HG03521 (cell line): ENCODE results near the gene POLE.

Experiments used
- ATAC-seq: cut with Tn5 transposase; IDR thresholded peaks from one replicate; pipeline ENCODE4 v1.9.1; 2021; ENCODE audit warnings: mild to moderate bottlenecking, moderate library complexity; ENCODE audit not compliant: unreplicated experiment

Gene POLE, protein sequence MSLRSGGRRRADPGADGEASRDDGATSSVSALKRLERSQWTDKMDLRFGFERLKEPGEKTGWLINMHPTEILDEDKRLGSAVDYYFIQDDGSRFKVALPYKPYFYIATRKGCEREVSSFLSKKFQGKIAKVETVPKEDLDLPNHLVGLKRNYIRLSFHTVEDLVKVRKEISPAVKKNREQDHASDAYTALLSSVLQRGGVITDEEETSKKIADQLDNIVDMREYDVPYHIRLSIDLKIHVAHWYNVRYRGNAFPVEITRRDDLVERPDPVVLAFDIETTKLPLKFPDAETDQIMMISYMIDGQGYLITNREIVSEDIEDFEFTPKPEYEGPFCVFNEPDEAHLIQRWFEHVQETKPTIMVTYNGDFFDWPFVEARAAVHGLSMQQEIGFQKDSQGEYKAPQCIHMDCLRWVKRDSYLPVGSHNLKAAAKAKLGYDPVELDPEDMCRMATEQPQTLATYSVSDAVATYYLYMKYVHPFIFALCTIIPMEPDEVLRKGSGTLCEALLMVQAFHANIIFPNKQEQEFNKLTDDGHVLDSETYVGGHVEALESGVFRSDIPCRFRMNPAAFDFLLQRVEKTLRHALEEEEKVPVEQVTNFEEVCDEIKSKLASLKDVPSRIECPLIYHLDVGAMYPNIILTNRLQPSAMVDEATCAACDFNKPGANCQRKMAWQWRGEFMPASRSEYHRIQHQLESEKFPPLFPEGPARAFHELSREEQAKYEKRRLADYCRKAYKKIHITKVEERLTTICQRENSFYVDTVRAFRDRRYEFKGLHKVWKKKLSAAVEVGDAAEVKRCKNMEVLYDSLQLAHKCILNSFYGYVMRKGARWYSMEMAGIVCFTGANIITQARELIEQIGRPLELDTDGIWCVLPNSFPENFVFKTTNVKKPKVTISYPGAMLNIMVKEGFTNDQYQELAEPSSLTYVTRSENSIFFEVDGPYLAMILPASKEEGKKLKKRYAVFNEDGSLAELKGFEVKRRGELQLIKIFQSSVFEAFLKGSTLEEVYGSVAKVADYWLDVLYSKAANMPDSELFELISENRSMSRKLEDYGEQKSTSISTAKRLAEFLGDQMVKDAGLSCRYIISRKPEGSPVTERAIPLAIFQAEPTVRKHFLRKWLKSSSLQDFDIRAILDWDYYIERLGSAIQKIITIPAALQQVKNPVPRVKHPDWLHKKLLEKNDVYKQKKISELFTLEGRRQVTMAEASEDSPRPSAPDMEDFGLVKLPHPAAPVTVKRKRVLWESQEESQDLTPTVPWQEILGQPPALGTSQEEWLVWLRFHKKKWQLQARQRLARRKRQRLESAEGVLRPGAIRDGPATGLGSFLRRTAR (N-terminal part only)

DNA sequence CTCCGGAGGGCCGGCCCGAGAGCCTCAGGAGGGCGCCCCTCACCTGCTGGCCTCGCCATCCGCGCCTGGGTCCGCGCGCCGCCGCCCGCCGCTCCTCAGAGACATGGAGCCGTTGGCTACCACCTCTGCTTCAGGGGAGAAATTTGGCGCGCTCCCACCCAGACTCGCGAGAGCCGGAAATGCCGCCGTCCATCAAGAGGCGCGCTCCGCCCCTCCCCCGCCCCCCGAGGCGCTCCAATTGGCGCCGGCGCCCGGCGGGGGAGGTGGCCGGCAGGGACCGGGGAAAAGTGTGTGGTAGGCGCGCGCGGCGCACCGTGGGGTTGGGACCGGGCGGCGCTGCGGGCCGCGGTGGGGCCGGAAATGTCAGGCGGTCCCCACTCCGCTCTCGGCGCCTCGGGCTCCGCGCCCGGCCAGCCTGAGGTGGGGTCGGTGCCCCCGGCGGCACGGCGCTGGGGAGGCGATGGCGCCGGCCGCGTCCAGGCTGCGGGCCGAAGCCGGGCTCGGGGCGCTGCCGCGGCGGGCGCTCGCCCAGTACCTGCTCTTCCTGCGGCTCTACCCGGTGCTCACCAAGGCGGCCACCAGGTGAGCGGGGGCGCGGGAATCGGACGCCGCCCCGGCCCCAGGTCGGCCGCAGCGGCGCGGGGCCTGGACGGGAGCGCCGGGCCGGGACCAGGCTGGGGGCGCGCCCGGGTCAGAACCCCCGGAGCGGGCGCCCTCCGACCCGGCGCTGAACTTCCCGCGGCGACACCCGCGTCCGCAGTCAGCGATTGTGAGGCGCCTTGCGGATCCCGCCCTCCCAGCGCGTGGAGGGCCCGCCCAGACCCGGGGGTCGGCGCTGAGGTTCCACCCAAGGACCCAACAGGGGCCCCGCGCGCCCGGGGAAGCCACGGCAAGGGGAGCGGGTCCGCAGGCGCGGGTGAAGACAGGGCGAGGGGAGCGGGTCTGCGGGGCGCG is at the start of gene POLE, which contains the start of gene PXMP2:
TSS of gene POLE (minus strand) at position 132 of the 954 bp plus-strand sequence. CDS start at position 105, 27 bp downstream.
TSS of gene PXMP2 (plus strand) at position 377 of the 954 bp plus-strand sequence. CDS start at position 461, 84 bp downstream.
- ATAC-seq = peak; percentile 86

DNA sequence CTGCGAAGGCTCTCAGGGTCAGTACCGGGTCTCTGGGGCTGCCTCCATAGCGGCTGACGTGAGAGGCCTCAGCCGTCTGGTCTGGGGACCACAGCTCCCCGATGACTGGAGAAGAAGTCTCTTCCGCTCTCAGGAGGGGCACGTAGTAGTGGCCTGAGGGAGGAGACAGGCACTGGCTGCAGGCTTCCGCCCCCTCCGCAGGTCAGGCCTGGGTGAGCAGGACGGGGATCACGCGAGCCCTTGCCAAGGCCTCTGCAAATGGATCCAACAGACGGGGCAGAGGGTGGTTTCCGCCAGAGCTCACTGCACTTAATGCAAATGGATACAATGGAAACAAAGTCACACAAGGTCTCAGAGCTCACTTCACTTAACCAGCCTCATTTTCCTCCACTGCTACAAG is 49.8 kb upstream of the POLE start:
- ATAC-seq = no peak

DNA sequence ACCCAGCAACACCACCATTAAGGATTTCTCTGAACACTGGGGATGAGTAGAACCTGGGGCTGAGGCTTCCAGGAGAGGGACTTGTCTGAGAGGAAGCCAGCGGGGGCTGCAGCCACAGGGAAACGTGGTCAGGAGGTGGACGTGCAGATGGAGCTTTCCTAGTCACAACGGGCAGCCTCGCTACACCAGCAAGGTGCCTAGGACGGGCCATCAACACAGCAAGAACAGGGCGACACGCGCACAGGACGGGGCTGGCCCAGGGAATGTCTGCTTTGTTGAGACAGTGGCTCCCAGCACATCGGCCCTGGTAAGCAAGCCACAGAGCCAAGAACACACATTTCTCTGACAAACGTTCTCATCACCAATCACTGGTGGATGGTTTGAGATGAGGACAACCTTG is 49.2 kb upstream of the POLE start:
- no peak for ATAC-seq

DNA sequence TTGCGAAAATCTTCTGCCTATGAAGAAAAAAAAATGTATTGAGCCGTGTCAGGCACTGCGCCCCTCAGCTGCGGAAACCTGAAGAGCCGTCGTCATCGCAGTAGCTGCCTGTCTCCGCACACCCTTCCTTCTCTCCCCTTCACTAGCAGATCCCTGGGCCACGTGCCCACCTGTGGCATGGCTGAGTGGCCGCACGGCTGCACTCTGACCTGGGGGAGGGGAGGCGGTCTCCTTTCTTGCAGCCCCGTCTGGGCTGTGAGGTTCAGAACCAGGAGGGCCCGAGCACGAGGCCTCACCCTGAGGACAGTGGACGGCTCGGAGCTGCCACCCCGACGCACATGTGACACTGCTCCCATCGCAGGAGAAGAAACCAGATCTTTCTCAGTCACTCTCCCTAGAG is 48.4 kb upstream of the POLE start:
- ATAC-seq = no peak

DNA sequence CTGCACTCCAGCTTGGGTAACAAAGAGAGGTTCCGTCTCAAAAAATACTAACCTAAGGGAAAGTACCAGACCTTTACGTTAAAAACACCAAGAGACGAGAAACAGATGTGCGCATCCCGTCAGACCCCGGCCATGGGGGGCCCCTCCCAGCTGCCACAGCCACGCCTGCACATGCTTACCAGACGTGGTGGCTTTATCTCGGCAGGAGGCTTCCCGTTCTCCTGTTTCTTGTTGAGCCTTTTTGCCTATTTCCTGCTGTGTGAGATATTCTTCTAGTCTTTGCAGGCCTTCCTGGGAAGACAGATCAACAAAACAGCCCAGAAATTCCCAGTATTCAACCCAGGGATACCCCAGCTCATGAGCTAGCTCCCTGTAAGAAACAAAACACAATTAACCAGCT is 47.1 kb upstream of the POLE start:
- ATAC-seq = no peak

DNA sequence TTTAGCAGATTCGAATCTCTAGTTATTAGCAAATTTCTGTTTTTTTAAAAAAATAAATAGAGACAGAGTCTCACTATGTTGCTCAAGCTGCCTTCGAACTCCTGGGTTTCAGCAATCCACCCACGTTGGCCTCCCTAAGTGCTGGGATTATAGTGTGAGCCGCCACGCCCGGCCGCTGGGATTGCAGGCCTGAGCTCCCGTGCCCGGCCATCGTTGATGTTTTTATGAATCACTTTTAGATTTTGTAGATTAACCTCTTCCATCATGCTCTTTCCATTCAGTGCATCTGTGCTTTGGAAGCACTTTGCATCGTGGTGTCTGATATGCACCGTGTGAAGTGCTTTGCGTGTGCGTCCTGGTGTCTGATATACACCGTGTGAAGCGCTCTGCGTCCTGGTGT is 44.4 kb upstream of the POLE start:
- ATAC-seq = no peak

DNA sequence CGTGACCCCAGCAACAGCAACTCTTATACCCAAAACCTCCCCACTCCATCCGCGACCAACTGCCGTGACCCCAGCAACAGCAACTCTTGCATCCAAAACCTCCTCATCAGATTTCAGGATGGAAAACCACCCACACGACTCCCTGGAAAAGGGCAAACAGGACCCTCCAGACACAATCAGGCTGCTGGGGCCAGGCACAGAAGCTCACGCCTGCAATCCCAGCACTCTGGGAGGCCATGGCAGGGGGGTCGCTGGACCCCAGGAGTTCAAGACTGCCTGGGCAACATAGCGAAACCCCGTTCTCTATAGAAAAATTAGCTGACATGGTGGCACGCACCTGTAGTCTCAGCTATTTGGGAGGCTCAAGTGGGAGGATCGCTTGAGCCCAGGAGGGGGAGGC is 43.2 kb upstream of the POLE start:
- ATAC-seq = no peak

DNA sequence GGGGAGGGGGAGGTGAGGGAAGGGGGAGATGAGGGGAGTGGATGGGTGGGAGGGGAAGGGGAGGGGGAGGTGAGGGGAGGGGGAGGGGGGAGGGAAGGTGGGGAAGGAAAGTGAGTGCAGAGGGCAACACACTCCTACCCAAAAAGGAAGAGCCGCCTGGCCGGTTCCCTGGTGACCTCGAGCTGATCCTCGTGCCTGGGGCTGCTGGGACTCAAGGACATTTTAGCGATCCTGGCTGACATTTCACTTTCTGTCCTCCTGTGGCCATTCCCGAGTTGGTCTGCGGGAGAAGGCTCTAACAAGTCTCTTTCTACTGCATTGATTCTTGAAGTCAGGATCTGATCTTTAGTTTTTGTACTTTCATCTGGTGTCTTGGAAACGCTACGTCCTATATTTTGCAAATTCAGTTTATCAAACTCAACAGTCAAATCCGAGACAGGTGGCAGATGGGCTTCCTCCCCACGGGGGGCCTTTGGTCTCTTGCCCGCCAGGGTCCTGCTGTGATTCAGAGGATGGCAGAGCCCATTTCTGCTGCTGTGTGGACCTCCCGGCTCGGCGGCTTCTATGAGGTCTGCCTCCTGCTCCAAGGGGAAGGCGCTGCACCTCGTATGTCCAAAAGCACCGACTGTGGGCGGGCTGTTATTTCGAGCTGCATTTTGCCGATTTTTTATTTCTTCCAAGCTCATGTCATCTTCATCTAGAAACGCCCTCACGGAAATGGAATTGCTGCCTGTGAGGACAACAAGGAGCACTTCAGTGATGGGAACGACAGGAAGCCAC is 42.6 kb upstream of the POLE start:
- no peak for ATAC-seq

DNA sequence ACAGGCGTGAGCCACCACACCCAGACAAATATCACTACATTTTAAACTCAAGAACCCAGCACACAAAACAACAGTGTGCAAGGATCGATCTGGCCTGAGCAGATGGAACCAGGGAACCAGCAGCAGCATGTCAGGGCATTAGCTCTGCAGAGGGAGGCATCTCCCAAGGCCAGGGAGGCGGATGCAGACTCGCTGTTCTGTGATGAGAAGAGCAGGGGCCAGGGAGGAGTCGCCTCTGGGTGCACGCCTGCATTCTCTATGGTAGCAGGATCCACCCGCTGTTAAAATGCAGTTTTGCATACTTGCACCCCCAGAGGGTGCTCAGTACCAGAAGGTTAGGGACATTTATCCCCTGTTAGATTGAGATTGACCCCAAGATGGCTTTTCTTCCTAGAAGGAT is 41.4 kb upstream of the POLE start:
- no peak for ATAC-seq

DNA sequence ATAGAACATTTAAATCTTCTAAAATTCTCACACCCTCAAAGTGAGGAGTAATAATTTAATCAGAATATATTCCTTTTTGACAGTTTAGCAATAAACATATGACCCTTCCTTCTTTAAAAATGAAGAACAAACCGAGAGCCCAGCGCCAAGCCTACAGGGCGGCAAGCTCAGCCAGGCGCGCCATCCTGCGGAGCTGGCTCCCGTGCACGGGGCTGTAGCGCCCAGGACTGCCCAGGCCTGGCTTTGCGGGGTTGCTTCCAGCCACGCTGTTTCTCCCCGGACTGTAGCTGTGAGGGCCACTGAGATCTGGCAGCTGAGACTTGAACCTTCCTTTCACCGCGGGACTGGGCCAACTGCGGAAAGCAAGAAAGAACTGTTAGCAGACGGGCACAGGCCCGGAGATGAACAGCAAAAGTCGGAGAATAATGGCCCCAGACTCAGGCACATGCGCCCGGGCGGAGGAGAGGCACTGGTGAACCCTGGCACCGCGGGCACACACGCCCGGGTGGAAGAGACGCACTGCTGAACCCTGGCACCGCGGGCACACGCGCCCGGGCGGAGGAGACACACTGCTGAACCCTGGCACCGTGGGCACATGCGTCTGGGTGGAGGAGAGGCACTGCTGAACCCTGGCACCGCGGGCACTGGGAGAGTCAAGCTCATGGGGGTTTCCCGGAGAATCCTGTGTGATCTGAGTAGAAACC is 40.1 kb upstream of the POLE start:
- no peak for ATAC-seq

DNA sequence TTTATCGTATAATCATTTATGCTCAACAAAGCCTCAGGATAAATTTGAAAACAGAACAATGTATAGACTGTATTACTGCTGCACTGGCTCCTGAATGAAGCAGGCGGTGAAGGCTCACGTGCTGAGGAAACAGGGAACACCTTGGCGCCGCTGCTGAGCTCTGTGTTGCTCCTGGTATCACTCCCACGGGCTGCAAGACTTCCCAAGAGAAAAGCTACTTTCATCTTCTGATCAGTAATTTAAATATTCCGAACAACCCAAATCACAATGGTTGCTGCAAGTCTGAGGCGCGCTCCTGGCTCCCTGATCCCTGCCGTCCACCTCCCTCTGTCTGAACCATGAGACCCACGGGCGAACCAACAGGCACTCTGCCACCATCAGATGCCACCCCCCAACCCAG is 39.2 kb upstream of the POLE start:
- no peak for ATAC-seq

DNA sequence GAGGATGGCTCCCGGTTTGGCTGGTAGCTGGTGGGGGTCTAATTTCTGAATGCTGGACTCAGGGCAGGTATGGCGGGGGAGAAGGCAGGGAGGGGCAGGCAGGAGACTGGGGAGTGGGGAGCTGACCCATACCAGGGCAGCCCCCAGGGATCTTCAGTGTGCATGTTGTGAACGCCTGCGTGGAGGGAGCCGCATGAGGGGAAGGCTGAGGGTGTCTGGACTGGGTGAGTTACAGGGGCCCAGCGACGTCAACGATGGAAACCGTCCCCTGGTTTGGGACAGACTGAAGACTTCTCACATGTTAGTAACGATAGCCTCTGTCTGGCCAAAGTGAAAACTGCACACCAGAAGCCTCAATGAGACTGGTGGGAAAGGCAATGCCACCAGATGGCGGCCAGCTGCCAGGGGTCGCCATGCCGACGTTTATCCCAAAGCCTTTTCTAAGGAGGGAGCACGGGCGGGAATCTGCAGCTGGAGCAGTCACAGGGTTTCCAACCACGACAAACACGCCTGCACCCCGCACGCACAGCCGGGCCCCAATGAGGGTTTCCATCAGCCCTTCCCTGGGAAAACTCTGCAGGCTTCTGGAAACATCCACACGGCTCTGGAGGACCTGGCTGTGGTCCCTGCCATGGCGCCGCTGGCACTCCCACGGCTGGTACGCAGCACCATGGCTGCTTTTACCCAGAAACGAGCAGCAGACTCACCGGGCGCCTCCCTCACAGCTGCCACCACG is 37.5 kb upstream of the POLE start:
- no peak for ATAC-seq

DNA sequence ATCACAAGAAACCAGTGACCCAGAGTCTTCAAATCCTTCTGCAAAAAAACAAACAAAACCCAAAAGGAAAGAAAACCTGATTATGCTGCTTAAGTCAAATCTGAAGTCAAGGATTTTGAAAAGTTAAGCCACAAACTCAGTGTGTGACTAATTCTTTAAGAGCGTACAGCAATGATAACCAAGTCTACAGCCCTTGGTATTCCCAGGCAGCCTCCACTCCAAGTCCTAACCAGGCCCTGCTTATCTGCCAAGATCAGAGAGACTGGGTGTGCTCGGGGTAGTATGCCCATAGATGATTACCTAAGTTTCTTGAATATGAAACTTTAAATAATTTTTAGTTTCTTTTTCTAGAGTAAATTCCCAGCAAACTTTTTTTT is 36.6 kb upstream of the POLE start:
- ATAC-seq = no peak

DNA sequence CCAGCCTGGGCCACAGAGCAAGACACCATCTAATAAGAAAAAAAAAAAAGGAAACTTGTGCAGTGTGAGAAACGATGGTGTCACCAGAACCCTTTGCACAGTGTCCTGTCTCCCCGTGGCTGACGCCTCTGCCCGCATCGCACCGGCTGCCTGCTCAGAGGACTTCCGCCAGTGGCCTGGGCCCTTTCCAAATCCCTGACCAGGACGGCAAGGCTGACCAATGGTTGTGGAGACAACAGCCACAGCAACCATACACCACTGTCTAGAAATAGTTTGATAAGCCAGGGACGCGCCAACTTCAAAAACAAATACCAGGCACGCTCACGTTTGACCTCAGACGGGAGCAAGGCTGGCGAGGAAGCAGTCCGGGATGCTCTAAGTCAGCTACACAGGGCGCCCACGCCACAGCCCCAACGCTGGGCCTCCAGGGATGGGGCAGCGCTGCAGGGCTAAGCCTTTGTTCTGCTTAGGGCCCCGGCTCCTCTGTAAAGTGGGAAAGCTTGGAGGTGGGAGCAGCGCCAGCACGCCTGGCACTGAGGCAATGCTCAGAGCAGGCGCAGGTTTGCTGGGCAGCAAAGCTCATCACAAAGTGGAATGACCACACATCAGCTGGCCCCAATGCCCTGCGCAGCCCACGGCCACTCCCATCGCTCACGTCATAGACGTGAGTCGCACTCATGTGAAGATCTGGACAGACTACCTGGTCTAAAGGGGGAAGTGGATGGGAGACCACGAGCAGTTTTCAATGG is 36.0 kb upstream of the POLE start:
- ATAC-seq = no peak

DNA sequence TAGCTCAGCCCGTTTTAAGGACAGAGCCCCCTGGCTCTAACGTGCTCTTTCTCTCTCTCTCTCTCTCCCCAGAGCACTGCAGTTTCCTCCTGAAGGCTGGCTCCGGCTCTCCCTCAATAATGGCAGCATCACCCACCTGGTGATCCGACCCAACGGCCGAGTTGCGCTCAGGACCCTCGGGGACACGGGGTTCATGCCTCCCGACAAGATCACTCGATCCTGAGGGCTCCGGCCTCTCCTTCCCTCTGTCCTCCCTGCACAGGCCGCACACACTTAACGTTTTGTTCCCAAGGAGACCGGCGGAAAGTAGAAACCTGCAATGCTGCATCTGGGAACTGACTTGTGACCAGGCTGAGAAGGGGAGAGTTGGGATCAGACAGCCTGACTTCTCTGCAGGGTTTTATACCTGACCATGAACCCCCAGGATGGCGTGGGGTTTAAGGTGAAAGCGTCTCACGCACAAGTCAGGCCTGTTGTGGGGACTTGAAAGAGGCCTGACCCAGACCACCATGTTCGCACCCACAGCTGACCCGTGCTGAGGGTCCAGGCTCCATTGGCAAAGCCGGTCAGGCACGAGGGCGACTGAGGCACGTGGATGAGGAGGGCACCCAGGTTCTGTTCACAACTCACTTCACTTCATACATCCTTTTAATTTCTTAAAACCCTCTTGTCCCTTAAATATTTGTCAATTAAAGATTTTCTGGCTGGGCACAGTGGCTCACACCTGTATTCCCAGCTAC is 33.6 kb upstream of the POLE start:
- no peak for ATAC-seq

DNA sequence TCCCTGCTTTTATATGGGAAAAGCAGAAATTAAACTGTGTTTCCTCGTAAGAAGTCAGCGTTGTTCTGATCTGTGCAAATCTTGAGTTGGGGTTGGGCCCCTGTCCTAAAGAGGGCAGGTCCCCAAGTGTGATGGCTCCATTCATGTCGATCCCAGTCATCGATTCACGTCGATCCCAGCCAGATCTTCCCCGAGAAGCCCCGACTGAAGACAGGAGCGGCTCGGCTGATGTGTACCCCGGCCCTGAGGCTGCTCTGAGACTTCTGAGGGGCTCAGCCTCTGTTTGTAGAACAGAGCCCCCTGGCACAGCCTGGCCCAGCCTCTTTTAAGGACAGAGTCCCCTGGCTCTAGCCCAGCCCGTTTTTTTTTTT is 32.8 kb upstream of the POLE start:
- no peak for ATAC-seq
